PC-3 (cell line): ENCODE data around the gene FLII.

ENCODE experiments used
- EZH2 ChIP-seq: fragments of 300-600 bp; sonication (generic); IDR thresholded peaks from one replicate; pipeline ENCODE4 v1.6.1; 2017; ENCODE audit warnings: antibody characterized with exemption, mild to moderate bottlenecking, low read length; ENCODE audit not compliant: unreplicated experiment
- TF ChIP-seq, protein P1 (sequence below): fragments of 300-600 bp; sonication (generic); conservative IDR thresholded peaks from 2 replicates; pipeline ENCODE4 v1.5.1; 2017; ENCODE audit warnings: antibody characterized with exemption, low read depth, mild to moderate bottlenecking, low read length

DNA sequence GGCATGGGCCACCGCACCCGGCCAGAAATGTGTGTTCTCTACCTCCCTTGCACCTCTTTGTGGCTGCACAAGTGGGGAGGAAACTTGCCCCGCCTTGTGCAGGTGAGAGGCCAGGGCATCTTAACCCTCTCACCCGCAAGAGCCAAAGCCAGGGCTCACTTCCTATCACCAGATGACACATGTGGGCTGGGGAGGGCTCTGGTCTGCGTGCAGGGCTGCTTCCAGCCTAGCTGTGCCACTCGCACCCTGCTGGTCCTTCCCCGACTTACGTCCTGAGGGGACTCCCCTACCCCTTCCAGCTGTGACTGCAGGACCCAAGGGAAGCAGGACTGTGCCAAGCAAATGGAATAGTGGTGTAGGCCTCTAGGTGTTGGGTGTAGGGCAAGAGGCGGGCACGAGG lies 8.8 kb upstream of the FLII start:
- TF ChIP-seq, protein P1, sequence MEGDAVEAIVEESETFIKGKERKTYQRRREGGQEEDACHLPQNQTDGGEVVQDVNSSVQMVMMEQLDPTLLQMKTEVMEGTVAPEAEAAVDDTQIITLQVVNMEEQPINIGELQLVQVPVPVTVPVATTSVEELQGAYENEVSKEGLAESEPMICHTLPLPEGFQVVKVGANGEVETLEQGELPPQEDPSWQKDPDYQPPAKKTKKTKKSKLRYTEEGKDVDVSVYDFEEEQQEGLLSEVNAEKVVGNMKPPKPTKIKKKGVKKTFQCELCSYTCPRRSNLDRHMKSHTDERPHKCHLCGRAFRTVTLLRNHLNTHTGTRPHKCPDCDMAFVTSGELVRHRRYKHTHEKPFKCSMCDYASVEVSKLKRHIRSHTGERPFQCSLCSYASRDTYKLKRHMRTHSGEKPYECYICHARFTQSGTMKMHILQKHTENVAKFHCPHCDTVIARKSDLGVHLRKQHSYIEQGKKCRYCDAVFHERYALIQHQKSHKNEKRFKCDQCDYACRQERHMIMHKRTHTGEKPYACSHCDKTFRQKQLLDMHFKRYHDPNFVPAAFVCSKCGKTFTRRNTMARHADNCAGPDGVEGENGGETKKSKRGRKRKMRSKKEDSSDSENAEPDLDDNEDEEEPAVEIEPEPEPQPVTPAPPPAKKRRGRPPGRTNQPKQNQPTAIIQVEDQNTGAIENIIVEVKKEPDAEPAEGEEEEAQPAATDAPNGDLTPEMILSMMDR: no peak
- no peak for TF ChIP-seq EZH2
